MCF 10A (cell line): ENCODE results near the gene NKX2-4. TPM values are rescaled to one million over a fixed set of nuclear protein-coding genes. Genes with fewer than 3 reads are reported as not detected.

Experiments
- BruUV-seq: library from RNA; stranded (reverse); fragments of 400-500 nt; replicated peaks from 2 replicates; lab custom pipeline; 2021; lab: Mats Ljungman, UMichigan
- CTCF ChIA-PET: fragments of 300-600 bp; sonication (Branson Sonifier 250); formaldehyde crosslinking; extraction: SDS; loops from one replicate; lab custom pipeline; 2021; ENCODE audit warnings: antibody characterized with exemption, inconsistent platforms; lab: Yijun Ruan, JAX
- POLR2A ChIA-PET: fragments of 300-600, 350-650 bp; sonication (Branson Sonifier 250); formaldehyde crosslinking; extraction: SDS; loops from one replicate; lab custom pipeline; 2020; ENCODE audit warnings: antibody characterized with exemption, inconsistent platforms; lab: Yijun Ruan, JAX
- DNase-seq: peaks from one replicate; pipeline ENCODE4 v3.0.0-alpha.2; 2018; ENCODE audit not compliant: unreplicated experiment
- H3K27ac Mint-ChIP-seq: one replicate; pipeline ENCODE4 v1.8.0; 2022; ENCODE audit warnings: mild to moderate bottlenecking, low read depth, mixed read lengths; ENCODE audit not compliant: unreplicated experiment
- H3K27me3 Mint-ChIP-seq: one replicate; pipeline ENCODE4 v1.8.0; 2022; ENCODE audit warnings: mixed read lengths; ENCODE audit not compliant: insufficient read depth, unreplicated experiment
- H3K36me3 Mint-ChIP-seq: one replicate; pipeline ENCODE4 v1.8.0; 2022; ENCODE audit warnings: mild to moderate bottlenecking, moderate library complexity, mixed read lengths; ENCODE audit not compliant: insufficient read depth, unreplicated experiment
- H3K4me1 Mint-ChIP-seq: one replicate; pipeline ENCODE4 v1.8.0; 2022; ENCODE audit warnings: mixed read lengths; ENCODE audit not compliant: insufficient read depth, unreplicated experiment
- H3K4me3 Mint-ChIP-seq: one replicate; pipeline ENCODE4 v1.8.0; 2022; ENCODE audit warnings: mild to moderate bottlenecking, moderate library complexity, mixed read lengths; ENCODE audit not compliant: unreplicated experiment
- H3K9me3 Mint-ChIP-seq: one replicate; pipeline ENCODE4 v1.8.0; 2022; ENCODE audit warnings: mixed read lengths; ENCODE audit not compliant: unreplicated experiment
- intact Hi-C: fragments of 100-400 bp; cut with micrococcal nuclease; formaldehyde crosslinking; loops from 2 replicates; pipeline ENCODE4 v1.14.1; 2022
- total RNA-seq: library from RNA; stranded (reverse); gene quantifications from 2 replicates; pipeline ENCODE4 v1.2.3, GENCODE V29; 2022
- TF ChIP-seq, protein P1 (sequence below): fragments of 200-600 bp; IDR thresholded peaks from one replicate; pipeline ENCODE4 v1.8.0; 2022; ENCODE audit warnings: antibody characterized with exemption, mild to moderate bottlenecking; ENCODE audit not compliant: unreplicated experiment

The NKX2-4 gene
- total RNA-seq, 1 experiment from 2014 or later, result not detected

GRCh38 chr20:21411725-21412124 is 14.4 kb upstream of the NKX2-4 start:
- intact Hi-C loops, result no loop called here
- BruUV-seq, result no TSS peak
- CTCF ChIA-PET, result interaction anchor here (0.6 kb wide), 1 partner anchor 1173 kb away, joined by 3 read pairs; no protein-coding TSS in a partner anchor
- TF ChIP-seq, protein P1, sequence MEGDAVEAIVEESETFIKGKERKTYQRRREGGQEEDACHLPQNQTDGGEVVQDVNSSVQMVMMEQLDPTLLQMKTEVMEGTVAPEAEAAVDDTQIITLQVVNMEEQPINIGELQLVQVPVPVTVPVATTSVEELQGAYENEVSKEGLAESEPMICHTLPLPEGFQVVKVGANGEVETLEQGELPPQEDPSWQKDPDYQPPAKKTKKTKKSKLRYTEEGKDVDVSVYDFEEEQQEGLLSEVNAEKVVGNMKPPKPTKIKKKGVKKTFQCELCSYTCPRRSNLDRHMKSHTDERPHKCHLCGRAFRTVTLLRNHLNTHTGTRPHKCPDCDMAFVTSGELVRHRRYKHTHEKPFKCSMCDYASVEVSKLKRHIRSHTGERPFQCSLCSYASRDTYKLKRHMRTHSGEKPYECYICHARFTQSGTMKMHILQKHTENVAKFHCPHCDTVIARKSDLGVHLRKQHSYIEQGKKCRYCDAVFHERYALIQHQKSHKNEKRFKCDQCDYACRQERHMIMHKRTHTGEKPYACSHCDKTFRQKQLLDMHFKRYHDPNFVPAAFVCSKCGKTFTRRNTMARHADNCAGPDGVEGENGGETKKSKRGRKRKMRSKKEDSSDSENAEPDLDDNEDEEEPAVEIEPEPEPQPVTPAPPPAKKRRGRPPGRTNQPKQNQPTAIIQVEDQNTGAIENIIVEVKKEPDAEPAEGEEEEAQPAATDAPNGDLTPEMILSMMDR, result no peak
- DNase-seq, result no peak
- POLR2A ChIA-PET, result no interaction called here
- no peaks in the 10 kb centered on the region for H3K36me3 Mint-ChIP-seq
- no peak overlapping the region for H3K4me3 Mint-ChIP-seq
- peaks cover 38% of the 10 kb centered on the region for H3K27me3 Mint-ChIP-seq
- no peaks in the 10 kb centered on the region for H3K4me1 Mint-ChIP-seq
- H3K9me3 Mint-ChIP-seq, result peaks cover 11% of the 10 kb centered on the region
- H3K27ac Mint-ChIP-seq, result no peak overlapping the region

DNA sequence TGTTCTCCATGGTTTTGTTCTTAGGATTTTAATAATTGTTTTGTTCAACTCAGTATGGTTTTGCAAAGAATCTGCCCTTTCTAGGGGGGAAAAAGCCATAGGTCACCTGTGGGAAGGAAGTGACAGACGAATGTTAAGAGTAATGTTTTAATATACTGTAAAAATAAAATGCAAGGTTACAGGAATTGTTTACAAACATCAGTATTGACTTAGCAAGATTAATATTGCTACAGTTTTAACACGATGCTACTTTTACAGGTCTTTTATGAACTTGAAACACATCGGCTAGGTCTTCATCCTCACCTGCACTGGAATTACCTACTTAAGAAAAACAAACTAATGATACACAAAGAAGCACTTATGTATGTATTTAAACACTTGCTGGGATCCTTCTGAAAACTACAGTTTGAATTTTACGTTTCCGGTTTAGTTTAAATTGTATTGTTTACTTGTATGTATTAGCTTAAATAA is 1.7 kb upstream of the NKX2-4 start:
- DNase-seq, result no peak
- H3K4me1 Mint-ChIP-seq, result no peaks in the 10 kb centered on the region
- ChIA-PET POLR2A (no interaction called here), CTCF (no interaction called here)
- no peak overlapping the region for H3K27ac Mint-ChIP-seq
- no peak overlapping the region for H3K4me3 Mint-ChIP-seq
- H3K9me3 Mint-ChIP-seq, result no peaks in the 10 kb centered on the region
- no TSS peak for BruUV-seq
- TF ChIP-seq, protein P1, result no peak
- H3K36me3 Mint-ChIP-seq, result no peaks in the 10 kb centered on the region
- intact Hi-C loops, result no loop called here
- peaks cover 55% of the 10 kb centered on the region for H3K27me3 Mint-ChIP-seq

DNA sequence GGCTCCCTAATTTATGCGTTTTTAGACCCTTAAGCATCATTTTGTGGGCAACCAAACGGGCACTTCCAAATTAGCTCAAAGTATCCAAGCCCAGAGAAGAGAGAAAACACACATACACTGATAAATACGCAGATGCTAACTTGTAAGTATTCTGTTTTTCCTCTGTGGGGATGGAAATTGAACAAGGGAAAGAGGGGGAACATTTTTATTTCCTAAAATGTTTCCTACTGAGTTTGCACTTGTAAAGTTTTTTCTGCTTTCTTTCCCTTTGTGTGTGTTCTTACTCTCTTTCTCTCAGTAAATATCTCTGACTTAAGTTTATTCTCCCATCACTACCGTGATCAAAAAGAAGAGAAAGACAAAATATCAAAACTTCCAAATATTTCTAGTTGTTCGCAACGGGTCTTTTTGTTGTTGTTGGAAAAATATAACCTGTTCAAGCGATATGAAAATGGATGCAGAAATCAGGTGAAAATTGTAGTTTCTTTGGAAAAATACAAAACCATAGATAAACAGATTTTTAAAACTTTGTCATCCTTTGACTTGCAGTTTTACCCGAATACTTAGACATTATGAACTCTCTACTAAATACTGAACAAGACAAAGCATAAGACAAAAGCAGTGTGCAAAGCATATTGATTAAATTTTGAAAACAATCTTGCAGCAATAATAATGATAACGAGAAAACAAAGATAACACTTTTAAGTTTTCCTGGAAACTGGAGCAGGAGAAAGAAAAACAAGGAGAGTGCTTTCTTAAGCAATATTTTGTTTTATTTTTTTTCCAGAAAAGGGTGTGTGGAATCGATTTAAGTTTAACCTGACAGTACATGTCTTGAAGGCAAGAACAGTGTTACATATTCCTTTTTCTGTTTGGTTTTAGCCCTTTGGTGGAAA is 1.0 kb upstream of the NKX2-4 start:
- CTCF ChIA-PET, result no interaction called here
- H3K27me3 Mint-ChIP-seq, result peaks cover 55% of the 10 kb centered on the region

More for the DNA sequence above, 1.0 kb upstream of the NKX2-4 start:
- TF ChIP-seq, protein P1, result no peak
- Mint-ChIP-seq H3K4me3 (no peak overlapping the region), H3K9me3 (no peaks in the 10 kb centered on the region), H3K27ac (no peak overlapping the region), H3K4me1 (no peaks in the 10 kb centered on the region), H3K36me3 (peaks cover 3% of the 10 kb centered on the region)
- no TSS peak for BruUV-seq
- no peak for DNase-seq
- POLR2A ChIA-PET, result no interaction called here
- intact Hi-C loops, result no loop called here
